GM21423 (cell line): ENCODE results near the gene PHKG2.
"Not testable (repeated sequence)": the region's sequence is repeated elsewhere in the genome, so short reads cannot be mapped to it uniquely, and the experiment has no call there.

ENCODE experiments used
- ATAC-seq: cut with Tn5 transposase; IDR thresholded peaks from one replicate; pipeline ENCODE4 v1.9.1; 2021; ENCODE audit warnings: mild to moderate bottlenecking, moderate library complexity; ENCODE audit not compliant: unreplicated experiment

Gene PHKG2

GRCh38 chr16:30747799-30748633 lies at the start of gene PHKG2:
Gene PHKG2, plus strand, starts transcription at chr16:30748425. Its CDS starts 396 bp downstream, at chr16:30748821.
- peak; percentile 97 for ATAC-seq

GRCh38 chr16:30698816-30699614 lies 49.2 kb upstream of the PHKG2 start, which contains the start of gene SRCAP:
Gene SRCAP, plus strand, starts transcription at chr16:30699171. Its CDS starts 1,654 bp downstream, at chr16:30700825.
- ATAC-seq = peak; percentile 27

GRCh38 chr16:30699615-30700099 lies 48.6 kb upstream of the PHKG2 start:
- no peak for ATAC-seq

- ATAC-seq = no peak
Measured at GRCh38 chr16:30700491-30700890, 47.7 kb upstream of the PHKG2 start.

GRCh38 chr16:30700971-30701370 lies 47.3 kb upstream of the PHKG2 start:
- ATAC-seq = no peak

- ATAC-seq = not testable (repeated sequence)
Measured at GRCh38 chr16:30703071-30703470, 45.2 kb upstream of the PHKG2 start.

GRCh38 chr16:30703971-30704370 lies 44.3 kb upstream of the PHKG2 start:
- no peak for ATAC-seq

GRCh38 chr16:30706046-30706445 lies 42.2 kb upstream of the PHKG2 start:
- no peak for ATAC-seq

GRCh38 chr16:30710971-30711370 lies 37.3 kb upstream of the PHKG2 start:
- ATAC-seq = no peak

- ATAC-seq = no peak
Measured at GRCh38 chr16:30711712-30712111, 36.5 kb upstream of the PHKG2 start.

GRCh38 chr16:30715750-30716445 lies 32.3 kb upstream of the PHKG2 start:
- no peak for ATAC-seq

- no peak for ATAC-seq
Measured at GRCh38 chr16:30720086-30720485, 28.1 kb upstream of the PHKG2 start.

- ATAC-seq = no peak
Measured at GRCh38 chr16:30720694-30721093, 27.5 kb upstream of the PHKG2 start.

GRCh38 chr16:30721167-30721566 lies 27.1 kb upstream of the PHKG2 start:
- ATAC-seq = no peak

- no peak for ATAC-seq
Measured at GRCh38 chr16:30721606-30722005, 26.6 kb upstream of the PHKG2 start.

- no peak for ATAC-seq
Measured at GRCh38 chr16:30722443-30722842, 25.8 kb upstream of the PHKG2 start.

- no peak for ATAC-seq
Measured at GRCh38 chr16:30722916-30723315, 25.3 kb upstream of the PHKG2 start.

- ATAC-seq = no peak
Measured at GRCh38 chr16:30723725-30724355, 24.4 kb upstream of the PHKG2 start.

GRCh38 chr16:30724641-30725417 lies 23.4 kb upstream of the PHKG2 start:
- no peak for ATAC-seq

GRCh38 chr16:30725418-30725792 lies 22.8 kb upstream of the PHKG2 start:
- ATAC-seq = no peak
